HFFc6 (cell line): ENCODE data around the gene RRAS. TPM values are rescaled to one million over a fixed set of nuclear protein-coding genes. Genes with fewer than 3 reads are reported as not detected.
A peak's percentile ranks its signal among the peaks of the same experiment; 100 is the strongest.

Experiments used
- DNase-seq: peaks from one replicate; pipeline ENCODE4 v3.0.0-alpha.2; 2018
- H3K27ac Mint-ChIP-seq: 2 replicates; pipeline ENCODE4 v1.8.0; 2020; ENCODE audit warnings: mild to moderate bottlenecking, mixed read lengths
- H3K27me3 Mint-ChIP-seq: 2 replicates; pipeline ENCODE4 v1.8.0; 2021; ENCODE audit warnings: mild to moderate bottlenecking, moderate library complexity, mixed read lengths; ENCODE audit not compliant: insufficient read depth
- H3K36me3 Mint-ChIP-seq: 2 replicates; pipeline ENCODE4 v1.8.0; 2021; ENCODE audit warnings: low read depth, mixed read lengths
- H3K4me1 Mint-ChIP-seq: 2 replicates; pipeline ENCODE4 v1.8.0; 2020; ENCODE audit warnings: low read depth, mixed read lengths
- H3K4me3 Mint-ChIP-seq: 2 replicates; pipeline ENCODE4 v1.8.0; 2020; ENCODE audit warnings: mild to moderate bottlenecking, moderate library complexity, mixed read lengths
- H3K9me3 Mint-ChIP-seq: 2 replicates; pipeline ENCODE4 v1.8.0; 2020; ENCODE audit warnings: mild to moderate bottlenecking, mixed read lengths
- CTCF ChIP-seq: fragments of 200-600 bp; sonication (generic); IDR thresholded peaks from 2 replicates; pipeline ENCODE4 v1.5.0; 2021; ENCODE audit warnings: antibody characterized with exemption, mild to moderate bottlenecking
- total RNA-seq, 6 experiments: library from RNA; stranded (reverse); fragmentation: NEBNext Ultra II Directional; extraction: Animal tissue kit (Norgen Biotek cat#: 25700); gene quantifications; 2 replicates in 1 of 6; 3 replicates in 5 of 6; pipeline ENCODE4 v1.2.3, GENCODE V29; 2021

Gene RRAS
- total RNA-seq, 6 experiments from 2014 or later: 130 to 162 (median 133) TPM

- Mint-ChIP-seq H3K4me1 (peaks cover 20% of the 10 kb centered on the region), H3K9me3 (no peaks in the 10 kb centered on the region), H3K36me3 (peaks cover 16% of the 10 kb centered on the region; the same call in 1 of the 2 replicates), H3K27me3 (no peaks in the 10 kb centered on the region), H3K27ac (no peak overlapping the region), H3K4me3 (no peak overlapping the region)
- TF ChIP-seq CTCF: no peak
- DNase-seq: no peak
Observed at GRCh38 chr19:49595819-49596404, 44.0 kb downstream of the RRAS start.

GRCh38 chr19:49594993-49595818, 44.7 kb downstream of the RRAS start:
- Mint-ChIP-seq H3K9me3 (no peaks in the 10 kb centered on the region), H3K27me3 (no peaks in the 10 kb centered on the region), H3K4me3 (no peak overlapping the region), H3K4me1 (peaks cover 20% of the 10 kb centered on the region), H3K36me3 (peaks cover 16% of the 10 kb centered on the region; the same call in 1 of the 2 replicates), H3K27ac (no peak overlapping the region)
- TF ChIP-seq CTCF: no peak
- no peak for DNase-seq

- Mint-ChIP-seq H3K4me1 (peaks cover 20% of the 10 kb centered on the region), H3K36me3 (peaks cover 16% of the 10 kb centered on the region; the same call in 1 of the 2 replicates), H3K27me3 (peaks cover 2% of the 10 kb centered on the region; the same call in 1 of the 2 replicates), H3K27ac (peak overlapping the region; percentile 70), H3K9me3 (no peaks in the 10 kb centered on the region), H3K4me3 (peak overlapping the region; percentile 90; the same call in 1 of the 2 replicates)
- DNase-seq: no peak
- no peak for TF ChIP-seq CTCF
Observed at GRCh38 chr19:49594157-49594992, 45.6 kb downstream of the RRAS start.

GRCh38 chr19:49593233-49594113, 46.5 kb downstream of the RRAS start:
- Mint-ChIP-seq H3K4me3 (peak overlapping the region; percentile 90), H3K4me1 (peaks cover 20% of the 10 kb centered on the region), H3K27ac (peak overlapping the region; percentile 70), H3K9me3 (no peaks in the 10 kb centered on the region), H3K36me3 (peaks cover 12% of the 10 kb centered on the region; the same call in 1 of the 2 replicates), H3K27me3 (peaks cover 2% of the 10 kb centered on the region; the same call in 1 of the 2 replicates)
- TF ChIP-seq CTCF: no peak
- DNase-seq: peak; percentile 85
